ENCODE results near the gene NCKAP5L.

GRCh38 chr12:49806877-49807276, 21.3 kb downstream of the NCKAP5L start:
- TF ChIP-seq ZBED1 (IDR thresholded peaks at IDR 0.05) (no peak), TRIM24 (IDR thresholded peaks at IDR 0.05) (no peak), PHB2 (IDR thresholded peaks at IDR 0.05; ENCODE audit: low read depth) (no peak)

Measured in K562 (cell line).